ENCODE data around the gene YIPF7.

Gene YIPF7

GRCh38 chr4:44651425-44651824 is at the start of gene YIPF7:
Gene YIPF7, minus strand, starts transcription at chr4:44651625. Its CDS starts 1,525 bp downstream, at chr4:44650100.
- no peak for DNase-seq

DNA sequence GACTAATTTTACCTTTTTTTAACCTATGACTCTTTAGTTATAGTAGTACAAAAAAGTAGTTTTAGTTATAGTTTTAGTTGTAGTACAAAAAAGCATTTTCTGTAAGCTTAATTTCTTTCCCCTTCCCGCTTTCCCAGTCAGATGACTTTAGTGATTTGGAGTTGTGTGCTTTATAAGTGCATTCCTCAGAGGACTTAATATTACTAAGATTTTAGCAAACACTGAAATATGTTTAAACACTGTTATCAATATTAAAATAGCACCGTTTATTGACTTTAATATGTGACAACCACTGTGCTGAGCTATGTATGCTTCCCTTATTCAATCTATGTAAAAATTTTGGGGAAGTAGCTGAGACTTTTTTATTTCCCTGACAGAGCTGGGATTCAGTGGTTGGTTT is 49.6 kb upstream of the YIPF7 start:
- DNase-seq = no peak

- no peak for DNase-seq
Observed at GRCh38 chr4:44700427-44700826, 49.0 kb upstream of the YIPF7 start.

- no peak for DNase-seq
Observed at GRCh38 chr4:44684648-44685047, 33.2 kb upstream of the YIPF7 start.

GRCh38 chr4:44679060-44679459 is 27.6 kb upstream of the YIPF7 start:
- peak; percentile 49 for DNase-seq

- DNase-seq = peak; percentile 93
Observed at GRCh38 chr4:44678094-44679041, 26.9 kb upstream of the YIPF7 start, which contains the start of gene GUF1. Gene GUF1, plus strand, starts transcription at chr4:44678420. Its CDS starts 203 bp downstream, at chr4:44678623.

GRCh38 chr4:44675366-44675765 is 23.9 kb upstream of the YIPF7 start:
- no peak for DNase-seq

- no peak for DNase-seq
Observed at GRCh38 chr4:44674471-44674870, 23.0 kb upstream of the YIPF7 start.

DNA sequence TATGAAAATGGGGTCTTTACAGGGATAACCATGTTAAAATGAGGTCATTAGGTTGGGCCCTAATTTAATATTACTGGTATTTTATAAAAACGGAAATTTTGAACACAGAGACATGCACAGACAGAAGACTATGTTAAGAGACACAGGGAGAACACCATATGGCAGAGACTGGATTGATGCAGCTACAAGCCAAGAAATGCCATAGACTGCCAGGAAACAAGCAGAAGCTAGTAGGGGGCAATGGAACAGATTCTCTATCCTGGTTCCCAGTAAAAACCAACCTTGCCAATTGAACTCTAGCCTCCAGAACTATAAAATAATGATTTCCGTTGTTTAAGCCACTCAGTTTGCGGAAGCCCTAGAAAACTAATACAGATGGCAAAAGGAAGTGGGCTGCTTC is 20.2 kb upstream of the YIPF7 start:
- DNase-seq = no peak

- no peak for DNase-seq
Observed at GRCh38 chr4:44670506-44671199, 19.2 kb upstream of the YIPF7 start.

DNA sequence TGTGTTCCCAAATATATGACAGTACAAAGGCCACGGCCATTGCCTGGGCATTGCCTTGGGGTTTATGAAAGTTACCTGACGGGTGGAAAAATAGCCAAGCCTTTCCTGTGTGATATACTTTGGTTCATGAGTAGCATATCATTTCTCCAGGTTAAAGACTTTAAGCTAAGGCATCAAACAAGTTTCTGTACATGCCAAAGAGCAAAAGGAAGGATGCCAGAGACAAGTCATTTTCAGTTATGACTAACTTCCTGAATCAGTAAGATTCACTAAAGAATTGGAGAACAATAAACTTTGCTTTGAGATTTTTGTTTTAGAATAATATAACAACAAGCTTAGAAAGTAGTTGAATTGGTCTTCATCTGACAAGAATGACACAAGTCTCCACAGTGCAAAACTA is 17.1 kb upstream of the YIPF7 start:
- DNase-seq = peak; percentile 33

DNA sequence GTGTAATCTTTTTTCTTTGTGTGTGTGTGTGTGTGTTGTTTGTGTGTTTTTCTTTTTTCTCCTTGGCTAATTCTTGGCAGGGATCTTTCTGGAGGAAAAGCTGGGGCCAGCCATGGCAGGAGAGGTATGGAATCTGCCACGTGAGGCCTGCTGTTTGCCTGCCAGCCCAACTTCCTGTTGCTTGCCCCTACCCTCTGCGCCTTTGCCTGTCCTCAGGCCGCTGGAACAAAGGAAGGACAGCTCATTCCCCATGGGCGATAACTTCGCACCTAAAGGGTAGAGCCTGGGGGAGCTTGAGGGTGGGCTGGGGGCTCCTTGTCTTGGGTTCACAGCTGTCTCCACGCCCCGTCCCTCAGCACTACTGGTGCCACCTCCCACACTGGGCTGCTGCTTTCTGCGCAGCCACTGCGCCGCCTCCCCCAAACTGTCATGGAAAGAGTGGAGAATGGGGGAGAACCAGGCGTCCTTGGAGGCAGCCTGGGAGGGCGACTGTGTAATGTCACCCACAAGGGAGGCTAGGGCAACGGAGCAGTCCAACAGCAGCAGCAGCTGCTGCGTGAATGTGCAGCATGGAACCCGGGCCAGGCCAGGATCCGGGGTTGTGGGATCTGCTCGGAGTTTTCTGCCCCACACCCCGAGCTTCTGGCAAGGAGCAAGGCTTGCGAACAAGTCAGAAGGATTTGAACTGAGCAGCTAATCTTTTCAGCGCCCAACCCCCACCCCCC is 12.3 kb upstream of the YIPF7 start:
- DNase-seq = no peak

GRCh38 chr4:44662623-44663005 is 11.2 kb upstream of the YIPF7 start:
- no peak for DNase-seq

GRCh38 chr4:44661940-44662622 is 10.7 kb upstream of the YIPF7 start:
- no peak for DNase-seq

GRCh38 chr4:44660396-44660795 is 9.0 kb upstream of the YIPF7 start:
- DNase-seq = no peak

DNA sequence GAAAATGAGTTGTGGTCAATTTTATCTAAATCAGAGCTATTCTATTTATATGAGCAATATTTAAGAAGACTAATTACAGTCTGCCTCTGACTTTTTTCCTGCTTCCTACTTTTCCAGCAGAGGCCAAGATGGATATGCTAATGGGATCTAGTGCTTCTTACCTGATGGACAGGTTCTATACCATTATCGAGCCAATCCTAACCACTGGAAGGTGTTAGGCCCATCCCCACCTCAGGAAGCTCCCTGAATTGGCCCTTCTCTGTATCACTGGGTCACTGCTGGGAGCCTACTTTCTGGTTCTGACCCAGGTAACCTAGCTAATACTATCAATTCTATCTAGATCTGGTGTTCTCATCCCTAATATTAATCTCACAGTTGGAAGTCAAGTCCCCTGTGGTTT is 577 bp upstream of the YIPF7 start:
- no peak for DNase-seq

DNA sequence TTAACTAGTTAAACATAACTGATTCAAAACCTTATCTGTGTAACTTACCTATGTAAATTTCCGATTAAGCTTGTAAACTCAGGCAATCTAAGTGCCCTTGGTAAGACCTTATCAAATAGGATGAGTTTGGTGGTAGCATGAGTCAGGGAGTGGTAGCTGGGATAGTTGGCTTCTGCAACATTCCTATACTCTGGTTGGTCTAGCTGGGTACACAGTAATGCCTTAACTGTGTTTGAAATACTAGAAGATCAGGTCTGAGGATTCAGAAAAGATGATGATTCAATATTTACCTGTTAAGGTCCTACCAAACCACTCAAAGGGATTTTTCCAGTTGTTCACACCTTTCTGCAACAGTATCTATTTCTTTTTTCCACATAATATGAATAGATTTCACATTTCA is 5.3 kb downstream of the YIPF7 start:
- DNase-seq = no peak

- DNase-seq = no peak
Observed at GRCh38 chr4:44638091-44638490, 13.3 kb downstream of the YIPF7 start.

DNA sequence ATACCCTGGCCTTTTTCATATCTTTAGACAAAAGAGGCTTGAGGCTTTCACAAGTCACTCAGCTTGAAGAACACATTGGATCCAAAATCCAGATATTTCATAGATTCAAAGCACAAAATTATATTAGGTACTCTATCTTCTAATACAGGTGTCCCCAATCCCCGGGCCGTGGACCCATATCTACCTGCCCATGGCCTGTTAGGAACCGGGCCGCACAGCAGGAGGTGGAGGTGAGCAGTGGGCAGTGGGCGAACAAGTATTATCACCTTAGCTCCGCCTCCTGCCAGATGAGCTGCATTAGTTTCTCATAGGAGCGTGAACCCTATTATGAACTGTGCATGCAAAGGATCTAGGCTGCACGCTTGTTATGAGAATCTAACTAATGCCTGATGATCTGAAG is 18.7 kb downstream of the YIPF7 start:
- no peak for DNase-seq

DNA sequence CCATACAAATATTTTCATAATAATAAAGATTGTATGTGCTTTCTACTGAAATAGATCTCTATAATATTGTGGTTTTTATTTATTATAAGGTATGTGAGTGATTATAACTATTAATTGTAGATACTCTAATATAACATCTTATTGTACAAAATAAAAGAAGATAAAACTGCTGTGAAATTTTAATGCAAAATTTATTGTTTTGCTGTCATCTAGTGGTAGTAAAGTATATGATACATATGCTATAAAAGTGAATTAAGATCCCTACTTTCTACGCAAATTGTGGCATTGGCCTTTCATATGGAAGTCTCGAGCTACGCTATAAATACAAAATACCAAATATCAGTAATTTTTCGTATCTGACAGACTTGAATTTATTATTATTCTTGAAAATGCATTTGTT is 19.3 kb downstream of the YIPF7 start:
- DNase-seq = no peak

GRCh38 chr4:44629280-44629866 is 22.1 kb downstream of the YIPF7 start:
- peak; percentile 75 for DNase-seq

DNA sequence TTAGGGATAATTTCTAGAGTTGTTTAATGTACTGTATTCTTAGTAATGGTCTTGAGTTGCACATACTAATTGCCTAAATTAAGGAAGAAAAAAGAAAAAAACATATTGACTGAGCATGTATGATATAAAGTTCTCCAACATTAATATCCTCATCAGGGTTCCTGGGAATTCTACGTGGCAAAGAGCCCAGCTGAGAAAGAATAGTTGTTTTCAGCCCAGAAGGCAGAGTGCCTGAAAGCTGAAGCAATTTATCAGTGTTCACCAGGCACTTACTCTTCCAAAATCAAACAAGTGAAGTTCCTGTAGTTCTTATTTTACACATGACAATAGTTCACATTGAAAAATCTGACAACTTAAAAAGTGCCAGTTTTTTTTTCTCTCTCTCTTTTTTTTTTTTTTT is 27.7 kb downstream of the YIPF7 start:
- no peak for DNase-seq

Data from activated CD4-positive, alpha-beta T cell treated with anti-CD3 and anti-CD28 coated beads, Interleukin-10, Interleukin-2, amounts not matched to agents 100 ng/mL and 50 ng/mL, durations not matched to agents 16 hours and 8 hours (primary cell).